Tibial nerve (tissue), 4 donors: Measurements from ENCODE around the gene CHMP5. TPM values are rescaled to one million over a fixed set of nuclear protein-coding genes. Genes with fewer than 3 reads are reported as not detected.
"Not testable (repeated sequence)": the region's sequence is repeated elsewhere in the genome, so short reads cannot be mapped to it uniquely, and the experiment has no call there.

Experiments used
- DNase-seq, 2 donors: peaks; one replicate each; pipeline ENCODE4 v3.0.0-alpha.2; 2019; ENCODE audit warnings: low spot score in 2 of 2
- H3K27ac ChIP-seq, 4 donors: fragments of 200-600 bp; sonication (generic) in 3 of 4; one replicate each; pipeline ENCODE4 v1.5.1; 2017 to 2019; ENCODE audit warnings: mild to moderate bottlenecking in 1 of 4
- H3K27me3 ChIP-seq, 2 donors: fragments of 200-600 bp; sonication (generic) in 1 of 2; one replicate each; pipeline versions ENCODE4 v1.5.1 to v1.6.0; 2017 to 2019
- H3K36me3 ChIP-seq, 3 donors: fragments of 200-600 bp; sonication (generic); one replicate each; pipeline ENCODE4 v1.5.1; 2018 to 2019
- H3K4me1 ChIP-seq, 4 donors: fragments of 200-600 bp; sonication (generic) in 3 of 4; one replicate each; pipeline ENCODE4 v1.5.1; 2017 to 2019
- H3K4me3 ChIP-seq, 4 donors: fragments of 200-600 bp; sonication (generic) in 3 of 4; one replicate each; pipeline ENCODE4 v1.5.1; 2017 to 2019; ENCODE audit warnings: mild to moderate bottlenecking in 1 of 4, moderate library complexity in 1 of 4
- H3K9me3 ChIP-seq, 4 donors: fragments of 200-600 bp; sonication (generic) in 3 of 4; one replicate each; pipeline ENCODE4 v1.5.1; 2017 to 2019
- EP300 ChIP-seq, 2 donors: sonication (generic); formaldehyde crosslinking; IDR thresholded peaks; one replicate each; pipeline ENCODE4 v1.6.1; 2017; ENCODE audit warnings: antibody characterized with exemption in 2 of 2, mild to moderate bottlenecking in 1 of 2
- POLR2A ChIP-seq, 2 donors: fragments of 450-650 bp; IDR thresholded peaks; one replicate each; pipeline ENCODE4 v1.6.1; 2017; ENCODE audit warnings: antibody characterized with exemption in 2 of 2, mild to moderate bottlenecking in 2 of 2, moderate library complexity in 2 of 2
- WGBS, 2 donors: methylation state at CpG; one replicate each; pipeline ENCODE4 v1.1.5; 2018; 5-methylcytosine and 5-hydroxymethylcytosine counted together
- total RNA-seq, 4 donors: library from RNA; depleted of rRNA; stranded (reverse); fragments of >200 nt; gene quantifications; one replicate each; pipeline ENCODE4 v1.1.0, GENCODE V29; 2016
- TF ChIP-seq, protein P1 (sequence below), 5 experiments: fragments of 200-600 bp in 3 of 5; fragments of 450-650 bp in 2 of 5; sonication (generic) in 3 of 5; IDR thresholded peaks; one replicate each; pipeline ENCODE4 v1.5.1; 2016 to 2019; ENCODE audit warnings: antibody characterized with exemption in 5 of 5, mild to moderate bottlenecking in 3 of 5, moderate library complexity in 2 of 5

CHMP5 gene
- total RNA-seq, 4 donors from 2014 or later: 56.1 to 67.4 (median 59.3) TPM

DNA sequence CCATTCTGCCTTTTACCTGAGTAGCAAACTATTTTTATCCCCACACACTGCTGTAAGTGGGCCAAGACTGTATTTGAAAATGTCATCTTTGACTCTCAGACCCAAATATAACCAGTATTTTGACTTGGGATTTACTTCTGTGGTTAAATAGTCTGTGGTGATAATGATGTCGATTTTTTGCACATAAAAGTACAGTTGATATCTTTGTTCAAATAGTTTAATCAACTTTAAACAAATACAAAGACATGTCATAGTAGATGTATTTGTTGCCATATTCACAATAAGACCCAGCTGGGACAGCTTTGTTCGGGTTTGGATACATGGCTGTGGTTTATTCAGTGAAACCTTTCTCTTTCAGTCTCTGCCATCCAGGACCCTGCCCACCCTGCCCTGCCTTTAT lies 45.9 kb downstream of the CHMP5 start:
- no peak overlapping the region for H3K4me3 ChIP-seq
- H3K4me1 ChIP-seq: no peaks in the 10 kb centered on the region
- no peaks in the 10 kb centered on the region for H3K9me3 ChIP-seq
- no peak for DNase-seq
- H3K36me3 ChIP-seq: peaks cover 0 to 100% (median 17%) of the 10 kb centered on the region in 3 donors
- no peak overlapping the region for H3K27ac ChIP-seq
- TF ChIP-seq POLR2A (IDR thresholded peaks at IDR 0.05) (no peak), EP300 (IDR thresholded peaks at IDR 0.05) (no peak)
- TF ChIP-seq, protein P1, sequence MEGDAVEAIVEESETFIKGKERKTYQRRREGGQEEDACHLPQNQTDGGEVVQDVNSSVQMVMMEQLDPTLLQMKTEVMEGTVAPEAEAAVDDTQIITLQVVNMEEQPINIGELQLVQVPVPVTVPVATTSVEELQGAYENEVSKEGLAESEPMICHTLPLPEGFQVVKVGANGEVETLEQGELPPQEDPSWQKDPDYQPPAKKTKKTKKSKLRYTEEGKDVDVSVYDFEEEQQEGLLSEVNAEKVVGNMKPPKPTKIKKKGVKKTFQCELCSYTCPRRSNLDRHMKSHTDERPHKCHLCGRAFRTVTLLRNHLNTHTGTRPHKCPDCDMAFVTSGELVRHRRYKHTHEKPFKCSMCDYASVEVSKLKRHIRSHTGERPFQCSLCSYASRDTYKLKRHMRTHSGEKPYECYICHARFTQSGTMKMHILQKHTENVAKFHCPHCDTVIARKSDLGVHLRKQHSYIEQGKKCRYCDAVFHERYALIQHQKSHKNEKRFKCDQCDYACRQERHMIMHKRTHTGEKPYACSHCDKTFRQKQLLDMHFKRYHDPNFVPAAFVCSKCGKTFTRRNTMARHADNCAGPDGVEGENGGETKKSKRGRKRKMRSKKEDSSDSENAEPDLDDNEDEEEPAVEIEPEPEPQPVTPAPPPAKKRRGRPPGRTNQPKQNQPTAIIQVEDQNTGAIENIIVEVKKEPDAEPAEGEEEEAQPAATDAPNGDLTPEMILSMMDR (IDR thresholded peaks at IDR 0.05): no peak
- 84 to 94% methylated on average over 2 of the region's 2 CpGs for WGBS, 2 donors
- H3K27me3 ChIP-seq: no peaks in the 10 kb centered on the region

DNA sequence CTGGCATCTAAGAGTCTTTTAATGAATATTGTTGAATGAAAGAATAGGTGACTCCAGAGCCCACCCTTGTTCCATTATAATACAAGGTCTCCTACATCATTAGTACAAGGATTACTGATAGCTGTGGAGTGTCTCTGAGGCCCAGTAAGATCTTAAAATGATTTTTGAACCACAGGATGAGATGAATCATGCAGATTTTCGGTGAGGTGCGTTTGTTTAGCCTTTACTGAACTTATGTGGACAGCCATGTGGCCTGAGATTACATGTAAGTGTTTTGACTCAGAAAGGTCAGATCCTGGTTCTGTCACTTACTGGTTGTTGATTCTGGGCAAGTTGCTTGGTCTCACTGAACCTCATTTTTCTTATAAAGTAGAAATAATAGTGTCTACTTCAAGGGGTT lies 47.1 kb downstream of the CHMP5 start:
- WGBS, 2 donors: 85 to 93% methylated on average over 2 of the region's 2 CpGs
- Histone ChIP-seq H3K9me3 (no peaks in the 10 kb centered on the region), H3K27me3 (no peaks in the 10 kb centered on the region), H3K27ac (no peak overlapping the region), H3K4me3 (no peak overlapping the region), H3K36me3 (peaks cover 0 to 100% (median 16%) of the 10 kb centered on the region in 3 donors), H3K4me1 (no peaks in the 10 kb centered on the region)
- TF ChIP-seq, protein P1 (IDR thresholded peaks at IDR 0.05): no peak
- no peak for TF ChIP-seq EP300 (IDR thresholded peaks at IDR 0.05)
- TF ChIP-seq POLR2A (IDR thresholded peaks at IDR 0.05): no peak
- DNase-seq: no peak

DNA sequence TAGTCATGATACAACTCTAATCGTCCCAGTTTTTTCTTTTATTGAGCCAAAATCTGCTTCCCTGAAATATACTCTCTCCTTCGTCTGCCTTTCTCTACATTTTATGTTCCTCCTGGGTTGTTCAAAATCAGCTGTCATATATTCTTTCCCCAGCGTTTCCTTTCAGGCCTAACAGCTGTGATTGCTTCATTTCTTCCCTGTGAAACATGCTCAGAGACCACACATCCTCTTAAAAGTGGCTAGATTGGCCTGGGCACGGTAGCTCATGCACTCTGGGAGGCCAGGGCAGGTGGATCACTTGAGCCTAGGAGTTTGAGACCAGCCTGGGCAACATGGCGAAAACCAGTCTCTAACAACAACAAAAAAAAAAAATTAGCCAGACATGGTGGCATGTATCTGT lies 50.5 kb downstream of the CHMP5 start:
- Histone ChIP-seq H3K27me3 (no peaks in the 10 kb centered on the region), H3K36me3 (peaks cover 4 to 98% (median 7%) of the 10 kb centered on the region in 3 donors), H3K4me1 (peaks cover 0 to 10% (median 0%) of the 10 kb centered on the region in 4 donors), H3K9me3 (no peaks in the 10 kb centered on the region), H3K4me3 (no peak overlapping the region), H3K27ac (peak overlapping the region in 1 of 4 donors; percentile 1)
- TF ChIP-seq, protein P1 (IDR thresholded peaks at IDR 0.05): no peak
- TF ChIP-seq EP300 (IDR thresholded peaks at IDR 0.05) (no peak), POLR2A (IDR thresholded peaks at IDR 0.05) (no peak)
- no peak for DNase-seq
- 84 to 85% methylated on average over 5 of the region's 5 CpGs for WGBS, 2 donors

DNA sequence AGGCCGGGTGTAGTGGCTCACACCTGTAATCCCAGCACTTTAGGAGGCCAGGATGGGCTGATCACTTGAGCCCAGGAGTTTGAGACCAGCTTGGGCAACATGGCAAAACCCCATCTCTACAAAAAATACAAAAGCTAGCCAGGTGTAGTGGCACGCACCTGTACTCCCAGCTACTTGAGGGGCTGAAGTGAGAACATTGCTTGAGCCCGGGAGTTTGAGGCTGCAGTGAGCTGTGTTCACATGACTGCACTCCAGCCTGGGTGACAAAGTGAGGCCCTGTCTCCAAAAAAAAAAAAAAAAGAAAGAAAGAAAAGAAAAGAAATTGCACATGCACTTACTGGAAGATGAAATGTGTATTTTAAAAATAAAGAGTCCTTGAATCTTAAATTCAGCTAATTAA lies 52.3 kb downstream of the CHMP5 start:
- H3K27ac ChIP-seq: not testable (repeated sequence)

DNA sequence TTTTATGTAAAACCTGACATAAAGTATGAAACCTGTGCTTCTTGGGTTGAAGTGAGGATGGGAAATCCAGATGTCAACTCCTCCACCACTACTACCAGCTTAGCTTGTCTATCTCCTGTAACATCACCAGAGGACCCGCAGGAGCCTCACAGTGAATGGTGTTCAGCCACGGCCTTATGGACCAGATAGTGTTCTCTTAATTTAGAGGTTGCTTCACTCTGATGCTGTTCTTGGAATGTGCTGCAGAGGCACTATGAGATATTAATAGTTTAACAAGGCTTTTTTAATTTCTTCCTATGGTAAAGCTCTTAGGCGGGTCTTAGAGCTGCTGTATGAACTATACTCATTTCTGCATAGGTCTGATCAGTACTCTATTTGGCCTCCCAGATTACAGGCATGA lies 53.4 kb downstream of the CHMP5 start:
- H3K9me3 ChIP-seq: no peaks in the 10 kb centered on the region
- no peak overlapping the region for H3K4me3 ChIP-seq
- WGBS, 2 donors: 96 to 97% methylated on average over 3 of the region's 3 CpGs
- H3K36me3 ChIP-seq: peaks cover 4 to 95% (median 19%) of the 10 kb centered on the region in 3 donors
- H3K4me1 ChIP-seq: peaks cover 0 to 22% (median 5%) of the 10 kb centered on the region in 4 donors
- DNase-seq: no peak
- no peaks in the 10 kb centered on the region for H3K27me3 ChIP-seq
- TF ChIP-seq EP300 (IDR thresholded peaks at IDR 0.05) (no peak), POLR2A (IDR thresholded peaks at IDR 0.05) (no peak)
- TF ChIP-seq, protein P1 (IDR thresholded peaks at IDR 0.05): no peak
- H3K27ac ChIP-seq: no peak overlapping the region

More for the DNA sequence above, 52.3 kb downstream of the CHMP5 start:
- not testable (repeated sequence) for H3K4me3 ChIP-seq, DNase-seq, H3K27me3 ChIP-seq, H3K9me3 ChIP-seq
- WGBS, 2 donors: 89 to 94% methylated on average over 3 of the region's 3 CpGs
- Histone ChIP-seq H3K36me3 (peaks cover 4 to 95% (median 15%) of the 10 kb centered on the region in 3 donors), H3K4me1 (peaks cover 0 to 22% (median 5%) of the 10 kb centered on the region in 4 donors)

DNA sequence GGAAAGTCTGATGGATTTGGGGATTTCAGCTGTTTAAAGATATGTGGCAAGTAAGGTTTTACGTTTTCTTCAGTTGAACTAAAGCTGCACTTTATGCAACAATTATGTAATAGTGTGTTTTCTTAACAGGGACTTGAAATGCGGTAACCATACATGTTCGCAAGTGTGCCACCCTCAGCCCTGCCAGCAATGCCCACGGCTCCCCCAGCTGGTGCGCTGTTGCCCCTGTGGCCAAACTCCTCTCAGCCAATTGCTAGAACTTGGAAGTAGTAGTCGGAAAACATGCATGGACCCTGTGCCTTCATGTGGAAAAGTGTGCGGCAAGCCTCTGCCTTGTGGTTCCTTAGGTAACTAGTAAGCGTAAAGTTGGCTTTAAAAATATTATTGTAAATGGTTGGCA lies 53.9 kb downstream of the CHMP5 start:
- H3K27ac ChIP-seq: no peak overlapping the region

More for the DNA sequence above, 53.9 kb downstream of the CHMP5 start:
- peaks cover 0 to 22% (median 5%) of the 10 kb centered on the region in 4 donors for H3K4me1 ChIP-seq
- peaks cover 4 to 93% (median 19%) of the 10 kb centered on the region in 3 donors for H3K36me3 ChIP-seq
- no peak for DNase-seq
- no peak for TF ChIP-seq EP300 (IDR thresholded peaks at IDR 0.05)
- no peak for TF ChIP-seq POLR2A (IDR thresholded peaks at IDR 0.05)
- TF ChIP-seq, protein P1 (IDR thresholded peaks at IDR 0.05): no peak
- H3K4me3 ChIP-seq: no peak overlapping the region
- 94 to 95% methylated on average over 8 of the region's 8 CpGs for WGBS, 2 donors
- H3K27me3 ChIP-seq: no peaks in the 10 kb centered on the region
- H3K9me3 ChIP-seq: no peaks in the 10 kb centered on the region
